Inflammatory macrophage treated with lipopolysaccharide for 1 hour (primary cell): ENCODE results near the gene PCMT1.
A peak's percentile ranks its signal among the peaks of the same experiment; 100 is the strongest.
"Not testable (repeated sequence)": the region's sequence is repeated elsewhere in the genome, so short reads cannot be mapped to it uniquely, and the experiment has no call there.

Experiments
- DNase-seq, 2 donors: peaks; one replicate each; pipeline ENCODE4 v3.0.0-alpha.2; 2020 to 2022

PCMT1 gene

DNA sequence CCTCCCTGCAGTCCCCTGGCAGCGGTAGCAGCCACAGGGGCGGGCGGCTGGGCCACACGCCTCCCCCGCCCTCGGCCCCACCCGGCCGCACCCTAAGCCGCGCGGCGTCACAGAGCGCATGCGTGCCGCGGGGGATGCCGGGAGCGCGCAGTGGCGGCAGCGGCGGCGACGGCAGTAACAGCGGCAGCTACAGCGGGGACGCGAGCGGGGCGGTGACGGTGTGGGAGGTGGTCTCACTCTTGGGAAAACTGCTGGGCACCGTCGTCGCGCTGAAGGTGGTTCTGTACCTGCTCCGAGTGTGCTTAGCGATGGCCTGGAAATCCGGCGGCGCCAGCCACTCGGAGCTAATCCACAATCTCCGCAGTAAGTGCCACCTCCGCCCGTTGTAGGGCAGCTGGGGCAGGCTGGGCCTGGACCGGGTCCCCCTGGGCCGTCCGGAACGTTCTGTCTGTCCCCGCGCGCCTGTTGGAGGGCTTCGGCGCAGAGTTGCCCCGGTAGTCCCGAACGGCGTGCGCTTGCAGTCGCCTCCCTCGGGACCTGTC, at the start of gene PCMT1:
PCMT1 (plus strand) TSS at position 148 of the 542 bp plus-strand sequence; CDS start at position 309, 161 bp downstream.
- DNase-seq, result peak; percentile 94 to 96

DNA sequence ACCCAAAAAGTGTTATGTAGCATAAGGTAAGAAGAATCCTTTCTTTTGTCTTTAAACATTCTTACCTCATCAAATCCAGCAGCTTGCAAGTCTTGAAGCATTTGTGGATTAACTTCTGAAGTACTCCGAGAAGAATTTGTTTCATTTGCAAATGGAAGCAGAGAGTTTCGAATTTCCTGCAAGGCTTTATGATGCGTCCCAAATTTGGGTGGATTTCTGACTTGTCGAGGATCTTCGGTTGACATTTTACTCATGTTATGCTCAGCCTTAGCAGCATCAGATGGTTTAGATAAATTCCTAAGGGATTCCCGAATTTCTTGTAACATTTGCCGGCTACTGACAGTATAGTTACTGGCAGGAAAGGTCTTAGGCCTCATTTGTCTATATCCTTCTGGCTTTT, 47.8 kb upstream of the PCMT1 start:
- no peak for DNase-seq

DNA sequence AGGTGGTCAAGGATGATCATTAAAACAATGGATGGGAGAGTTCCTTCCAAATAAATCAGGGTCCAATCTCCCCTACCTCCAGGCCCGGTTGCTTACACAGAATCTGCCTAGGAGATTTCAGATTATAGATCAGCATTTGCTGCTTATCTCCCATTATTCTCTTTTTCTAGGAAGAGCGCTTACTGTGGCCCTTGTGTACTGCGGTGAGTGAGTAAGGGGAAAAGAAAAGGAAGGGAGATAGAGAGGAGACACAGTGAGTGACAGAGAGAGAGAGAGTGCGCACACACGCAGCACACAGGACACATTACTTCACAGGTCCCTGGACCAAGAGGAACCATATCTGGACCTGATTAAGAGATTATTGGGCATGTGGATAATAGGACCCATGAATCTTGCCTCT, 37.8 kb upstream of the PCMT1 start:
- no peak for DNase-seq

DNA sequence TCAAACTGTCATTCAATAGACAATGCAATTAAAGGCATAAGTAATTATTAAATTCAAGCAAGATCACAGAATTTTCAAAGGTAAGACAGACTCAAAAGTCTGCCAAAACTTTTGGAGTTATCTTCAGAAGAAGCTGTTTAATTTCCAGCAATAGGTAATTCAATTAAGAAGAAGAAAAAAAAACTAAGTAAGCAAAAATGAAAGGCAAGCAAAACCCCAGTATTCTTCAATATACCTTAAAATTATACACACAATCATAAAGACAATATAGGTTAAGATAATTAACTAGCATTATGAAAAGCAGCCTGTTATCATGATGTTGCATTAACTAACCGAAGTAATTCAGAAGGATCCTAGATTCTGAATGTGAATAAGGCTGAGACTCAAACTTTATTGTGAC, 35.1 kb upstream of the PCMT1 start:
- DNase-seq, result no peak

DNA sequence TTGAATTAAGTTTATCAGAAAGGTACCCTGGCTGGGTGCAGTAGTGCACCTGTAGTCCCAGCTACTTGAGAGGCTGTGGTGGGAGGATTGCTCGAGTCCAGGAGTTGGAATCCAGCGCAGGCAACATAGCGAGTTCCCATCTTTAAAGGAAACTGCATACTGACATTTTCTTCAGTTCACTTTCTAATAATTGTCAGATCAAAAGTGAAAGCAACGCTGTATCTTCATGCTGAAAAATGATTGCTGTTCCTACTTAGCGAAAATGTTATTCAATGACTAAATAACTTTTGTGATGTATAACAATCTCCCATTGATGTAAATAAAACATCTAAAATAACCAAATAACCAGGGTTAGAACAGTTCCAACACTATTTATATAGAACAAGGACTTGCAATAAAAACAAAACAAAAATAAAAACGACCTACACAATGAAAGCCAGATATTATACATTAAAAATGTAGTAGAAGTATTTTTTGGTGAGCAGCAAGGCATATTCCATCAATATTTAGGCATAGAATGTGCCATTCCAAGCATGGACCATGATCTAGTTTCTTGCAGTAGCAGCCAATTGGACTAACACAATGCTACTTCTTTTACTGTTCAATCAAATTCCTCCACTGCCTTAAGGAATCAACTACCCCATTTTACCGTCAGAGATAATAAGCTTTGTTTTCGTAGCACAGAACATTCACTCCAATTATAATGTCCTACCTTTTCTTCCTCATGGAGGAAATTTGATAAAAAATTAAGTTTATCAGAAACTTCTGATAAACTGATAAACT, 33.2 kb upstream of the PCMT1 start:
- peak in 1 of 2 donors; percentile 26 for DNase-seq

DNA sequence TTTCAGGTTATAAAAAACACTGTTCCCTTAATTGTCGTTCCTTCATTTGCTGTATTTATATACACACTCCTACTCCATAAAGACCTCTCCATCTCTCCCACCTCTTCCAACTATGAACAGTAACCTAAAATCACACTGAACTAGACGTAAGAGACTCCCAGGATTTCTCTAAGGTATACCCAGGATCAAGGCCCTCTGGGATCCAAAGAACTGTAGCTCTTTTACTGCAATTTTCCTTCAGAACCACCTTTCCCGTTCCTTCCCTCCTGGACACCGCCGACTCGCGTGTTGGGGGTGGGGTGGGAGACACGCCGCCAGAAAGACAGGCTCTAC, 32.3 kb upstream of the PCMT1 start:
- peak in 1 of 2 donors; percentile 13 for DNase-seq

DNA sequence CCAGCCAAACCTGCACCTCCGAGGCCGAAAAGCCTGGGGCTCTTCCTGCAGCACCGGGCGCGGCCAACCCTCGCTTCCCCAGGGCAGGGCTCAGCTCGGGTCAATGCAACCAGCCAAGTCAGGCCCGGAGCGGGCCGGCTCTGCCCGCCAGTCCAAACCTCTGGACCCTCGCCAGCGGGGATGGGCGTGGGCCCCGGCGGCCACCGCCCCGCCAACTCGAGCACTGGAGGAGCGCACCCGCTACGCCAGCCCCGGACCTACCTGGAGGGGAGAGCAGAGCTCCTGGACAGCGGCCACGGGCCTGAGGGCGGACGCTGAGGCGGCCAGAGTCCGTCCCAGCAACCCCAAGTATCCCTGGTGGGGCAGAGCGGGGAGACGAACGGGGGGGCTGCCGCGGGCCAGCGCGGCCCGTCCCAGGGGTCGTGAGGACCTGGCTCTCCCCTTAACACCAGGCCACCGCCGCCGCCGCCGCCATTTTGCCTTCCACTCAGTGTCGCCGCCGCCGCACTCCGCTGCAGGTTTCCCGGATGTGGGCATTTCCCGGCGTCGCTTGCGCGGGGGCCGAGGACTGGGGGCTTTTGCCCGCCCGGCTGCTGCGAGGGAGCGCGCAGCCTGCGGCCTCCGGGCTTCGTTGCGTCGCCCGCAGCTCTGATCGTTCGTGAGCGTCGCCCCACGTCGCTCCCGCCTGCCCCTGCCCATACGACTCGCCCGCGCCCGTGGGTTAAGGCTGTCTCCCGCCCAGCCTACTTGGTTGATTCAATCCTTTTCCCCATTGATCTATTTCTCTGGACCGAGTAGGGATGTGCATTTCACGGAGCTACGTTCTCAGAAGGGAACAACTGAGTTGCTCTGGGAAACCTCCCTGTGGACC, 31.7 kb upstream of the PCMT1 start, which contains the start of gene LATS1:
LATS1 (minus strand) TSS at position 514 of the 871 bp plus-strand sequence. CDS start 15,975 bp downstream, outside the sequence.
- peak; percentile 77 to 83 for DNase-seq

DNA sequence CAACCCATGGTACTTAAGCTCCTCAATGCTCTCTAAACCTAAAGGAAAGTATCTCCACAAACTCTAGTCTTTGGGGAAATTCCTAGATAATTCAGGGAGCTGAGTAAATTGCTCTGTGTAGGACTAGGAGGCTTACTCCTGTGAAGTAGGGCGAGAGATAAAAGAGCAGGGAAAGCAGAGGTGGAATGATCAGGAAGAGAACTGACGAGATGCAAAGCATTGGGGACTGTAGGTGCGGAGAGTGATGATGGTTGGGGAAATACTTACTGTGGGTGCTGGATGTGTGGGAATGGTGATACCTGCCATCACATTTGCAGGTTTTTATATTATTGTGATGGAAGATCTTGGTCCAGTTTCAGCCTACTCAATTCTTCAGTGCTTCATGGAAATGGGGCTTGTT, 30.0 kb upstream of the PCMT1 start:
- DNase-seq, result no peak

DNA sequence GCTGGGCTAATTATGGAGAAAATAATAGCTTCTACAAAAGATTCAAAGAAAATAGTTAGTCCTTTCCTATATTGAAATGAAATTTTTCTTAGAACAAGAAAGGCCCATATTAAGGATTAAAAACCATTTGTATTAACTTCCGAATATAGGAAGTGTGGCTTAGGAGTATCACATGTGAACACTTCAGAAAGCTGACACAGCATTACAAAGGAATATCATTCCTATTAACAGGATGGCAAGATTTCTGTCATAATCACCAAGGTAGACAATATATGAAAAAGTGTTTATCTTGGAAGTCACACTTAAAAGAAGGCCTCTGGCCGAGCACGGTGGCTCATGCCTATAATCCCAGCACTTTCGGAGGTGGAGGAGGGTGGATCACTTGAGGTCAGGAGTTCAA, 26.3 kb upstream of the PCMT1 start:
- no peak for DNase-seq

DNA sequence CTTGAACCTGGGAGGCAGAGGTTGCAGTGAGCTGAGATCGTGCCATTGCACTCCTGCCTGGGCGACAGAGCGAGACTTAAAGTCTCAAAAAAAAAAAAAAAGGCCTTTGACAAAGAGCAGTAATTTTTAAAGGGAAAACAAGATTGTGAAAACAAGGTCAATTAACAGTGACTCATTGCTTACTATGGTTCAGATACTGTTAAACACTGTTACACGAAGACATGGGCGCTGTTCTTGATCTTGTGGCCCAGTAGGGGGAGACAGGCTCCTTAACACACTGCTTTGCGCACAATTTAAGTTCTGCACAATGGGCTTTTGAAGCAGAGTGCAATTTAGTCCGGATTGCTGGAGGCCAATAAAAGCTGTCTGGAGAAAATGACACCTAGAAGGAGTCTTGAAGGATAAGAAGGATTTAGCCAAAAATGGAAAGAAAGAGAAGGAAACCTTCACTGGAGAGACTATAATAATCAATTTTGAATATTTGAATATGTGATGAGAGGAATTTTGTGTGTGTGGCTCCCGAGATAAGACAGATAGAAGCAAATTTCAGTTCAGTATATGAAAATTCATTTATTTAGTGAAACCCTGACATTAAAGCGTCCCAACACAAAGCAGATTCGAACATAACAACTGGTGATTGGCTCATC, 25.6 kb upstream of the PCMT1 start:
- peak; percentile 61 to 77 for DNase-seq

DNA sequence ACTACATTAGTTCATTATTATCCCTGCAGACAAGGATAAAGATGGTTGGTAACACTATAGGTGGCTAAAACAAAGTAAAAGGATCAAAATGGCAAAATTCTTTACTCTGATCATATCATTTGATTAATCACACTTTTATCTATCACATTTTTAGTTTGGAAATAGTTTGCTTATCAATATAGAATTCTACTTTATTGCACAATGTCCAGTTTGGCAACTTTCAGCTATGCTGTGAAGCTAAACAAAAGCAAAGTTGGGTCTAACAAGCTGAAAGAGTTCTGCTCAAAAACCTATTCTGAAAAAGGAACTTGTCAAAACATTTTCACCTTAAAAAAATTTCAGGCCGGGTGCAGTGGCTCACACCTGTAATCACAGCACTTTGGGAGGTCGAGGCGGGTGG, 23.8 kb upstream of the PCMT1 start:
- DNase-seq, result no peak

DNA sequence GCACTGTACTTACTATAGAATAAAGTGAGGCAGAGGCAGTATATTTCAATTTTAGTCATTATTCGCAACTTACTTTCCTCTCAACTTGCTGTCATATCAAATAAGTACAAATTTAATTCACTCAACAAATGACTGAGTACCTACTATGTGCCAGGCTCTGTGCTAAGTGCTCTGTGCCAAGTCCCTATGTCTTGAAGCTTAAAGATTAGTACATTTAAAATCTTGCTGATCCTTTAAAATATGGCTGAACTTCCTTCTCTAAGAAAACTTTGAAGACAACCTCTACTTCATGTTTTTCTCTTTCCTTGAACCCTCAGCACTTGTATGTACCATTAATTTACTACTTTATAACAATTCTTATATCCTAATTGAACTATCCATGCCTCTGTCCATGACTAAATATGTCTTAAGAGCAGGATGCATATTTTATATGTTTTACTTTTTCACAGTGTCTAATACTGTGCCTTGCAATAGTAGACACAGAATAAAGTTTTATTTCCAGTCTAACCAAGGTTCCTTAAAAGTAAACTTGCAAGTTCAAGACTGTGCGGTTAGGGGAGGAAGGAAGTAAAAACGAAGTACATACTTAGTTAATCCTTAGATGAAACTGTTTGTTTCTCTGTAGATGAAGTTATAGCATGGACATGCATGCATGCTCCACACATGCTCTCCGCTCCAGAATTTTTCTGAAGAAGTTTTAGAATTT, 21.6 kb upstream of the PCMT1 start:
- DNase-seq, result no peak

DNA sequence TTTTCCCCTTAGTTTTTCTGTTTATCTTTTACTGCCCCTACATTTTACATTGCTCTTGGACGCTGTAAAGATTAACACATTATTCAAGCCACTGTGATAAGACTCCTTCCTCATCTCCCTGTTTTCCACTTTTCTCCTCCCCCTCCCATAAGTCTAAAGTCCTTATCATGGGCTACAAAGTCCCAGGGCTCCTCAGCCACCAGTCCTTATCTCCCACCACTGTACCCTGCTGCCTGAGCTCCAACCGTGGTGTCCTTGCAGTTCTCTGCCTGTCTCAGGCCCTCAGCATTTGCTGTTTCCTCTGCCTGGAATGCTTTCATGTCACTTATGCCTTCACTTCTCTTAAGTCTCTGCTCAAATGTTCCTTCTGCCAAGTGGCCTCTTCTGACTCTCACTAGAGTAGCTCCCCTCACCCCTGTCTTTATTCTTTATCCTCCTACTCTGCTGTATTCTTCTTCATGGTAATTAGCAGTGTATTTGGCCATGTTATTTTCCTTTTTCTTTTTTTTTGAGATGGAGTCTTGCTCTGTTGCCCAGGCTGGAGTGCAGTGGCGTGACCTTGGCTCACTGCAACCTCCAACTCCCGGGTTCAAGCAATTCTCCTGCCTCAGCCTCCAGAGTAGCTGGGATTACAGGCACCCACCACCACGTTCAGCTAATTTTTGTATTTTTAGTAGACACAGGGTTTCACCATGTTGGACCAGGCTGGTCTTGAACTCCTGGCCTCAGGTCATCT, 20.9 kb upstream of the PCMT1 start:
- DNase-seq, result no peak

DNA sequence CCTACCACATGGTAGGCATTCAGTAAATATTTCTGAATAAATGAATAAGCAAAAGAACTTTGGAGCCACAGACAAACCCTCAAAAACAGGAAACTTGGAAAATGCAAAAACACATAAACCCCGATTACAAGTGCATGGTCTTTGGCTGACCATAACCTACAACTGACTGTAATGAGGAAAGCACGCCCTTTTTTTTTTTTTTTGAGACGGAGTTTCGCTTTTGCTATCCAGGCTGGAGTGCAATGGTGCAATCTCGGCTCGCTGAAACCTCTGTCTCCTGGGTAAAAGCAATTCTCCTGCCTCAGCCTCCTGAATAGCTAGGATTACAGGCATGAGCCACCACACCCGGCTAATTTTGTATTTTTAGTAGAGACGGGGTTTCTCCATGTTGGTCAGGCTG, 19.7 kb upstream of the PCMT1 start:
- DNase-seq, result peak in 1 of 2 donors; percentile 67

DNA sequence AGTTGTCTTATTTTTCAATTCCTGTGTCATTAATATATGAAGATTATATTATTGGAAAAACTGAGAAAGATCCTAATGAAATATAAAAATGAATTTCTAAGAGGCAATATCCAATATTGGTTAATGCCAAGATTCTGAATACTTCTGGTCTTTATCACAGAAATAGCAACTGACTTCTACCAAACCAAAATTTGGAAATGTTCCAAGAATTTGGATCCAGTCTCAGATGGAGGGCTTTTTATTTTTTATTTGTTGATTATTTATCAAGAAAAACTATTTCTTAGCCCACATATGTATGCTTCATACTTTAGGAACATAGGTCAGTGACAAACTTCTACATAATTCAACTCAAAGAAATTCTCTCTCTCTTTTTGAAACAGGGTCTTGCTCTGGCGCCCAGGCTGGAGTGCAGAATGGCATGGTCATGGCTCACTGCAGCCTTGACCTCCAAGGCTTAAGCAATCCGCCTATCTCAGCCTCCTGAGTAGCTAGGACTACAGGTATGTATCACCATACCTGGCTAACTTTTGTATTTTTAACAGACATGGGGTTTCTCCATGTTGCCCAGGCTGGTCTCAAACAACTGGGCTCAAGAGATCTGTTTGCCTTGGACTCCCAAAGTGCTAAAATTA, 16.3 kb upstream of the PCMT1 start:
- DNase-seq, result no peak

DNA sequence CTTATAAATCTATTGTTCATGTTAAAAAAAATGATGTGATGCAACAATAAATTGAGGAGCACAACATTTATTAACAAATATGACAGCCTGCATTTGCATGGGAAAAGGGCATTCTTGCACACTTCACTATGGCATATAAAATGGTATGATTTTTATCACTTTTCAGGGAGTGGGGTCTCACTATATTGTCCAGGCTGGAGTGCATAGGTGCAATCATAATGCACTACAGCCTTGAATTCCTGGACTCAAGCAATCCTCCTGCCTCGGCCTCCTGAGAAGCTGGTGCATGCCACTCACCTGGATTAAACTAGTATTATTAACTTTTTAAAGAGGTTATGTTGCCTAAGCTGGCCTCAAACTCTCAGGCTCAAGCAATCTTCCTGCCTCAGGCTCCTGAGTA, 14.6 kb upstream of the PCMT1 start:
- DNase-seq, result no peak

DNA sequence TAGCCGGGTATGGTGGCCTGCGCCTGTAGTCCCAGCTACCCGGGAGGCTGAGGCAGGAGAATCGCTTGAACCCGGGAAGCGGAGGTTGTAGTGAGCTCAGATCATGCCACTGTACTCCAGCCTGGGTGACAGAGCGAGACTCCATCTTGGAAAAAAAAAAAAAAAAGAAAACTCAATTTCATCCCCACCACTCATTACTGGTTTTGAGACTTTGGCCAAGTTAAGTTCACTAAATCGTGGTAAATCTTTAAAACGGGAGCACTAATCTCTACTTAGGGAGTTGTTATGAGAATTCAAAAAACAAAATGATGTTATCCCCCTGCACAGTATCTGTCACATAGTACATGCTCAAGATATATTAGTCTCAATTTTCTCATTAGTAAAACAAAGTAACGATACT, 4.3 kb upstream of the PCMT1 start:
- DNase-seq, result not testable (repeated sequence)

DNA sequence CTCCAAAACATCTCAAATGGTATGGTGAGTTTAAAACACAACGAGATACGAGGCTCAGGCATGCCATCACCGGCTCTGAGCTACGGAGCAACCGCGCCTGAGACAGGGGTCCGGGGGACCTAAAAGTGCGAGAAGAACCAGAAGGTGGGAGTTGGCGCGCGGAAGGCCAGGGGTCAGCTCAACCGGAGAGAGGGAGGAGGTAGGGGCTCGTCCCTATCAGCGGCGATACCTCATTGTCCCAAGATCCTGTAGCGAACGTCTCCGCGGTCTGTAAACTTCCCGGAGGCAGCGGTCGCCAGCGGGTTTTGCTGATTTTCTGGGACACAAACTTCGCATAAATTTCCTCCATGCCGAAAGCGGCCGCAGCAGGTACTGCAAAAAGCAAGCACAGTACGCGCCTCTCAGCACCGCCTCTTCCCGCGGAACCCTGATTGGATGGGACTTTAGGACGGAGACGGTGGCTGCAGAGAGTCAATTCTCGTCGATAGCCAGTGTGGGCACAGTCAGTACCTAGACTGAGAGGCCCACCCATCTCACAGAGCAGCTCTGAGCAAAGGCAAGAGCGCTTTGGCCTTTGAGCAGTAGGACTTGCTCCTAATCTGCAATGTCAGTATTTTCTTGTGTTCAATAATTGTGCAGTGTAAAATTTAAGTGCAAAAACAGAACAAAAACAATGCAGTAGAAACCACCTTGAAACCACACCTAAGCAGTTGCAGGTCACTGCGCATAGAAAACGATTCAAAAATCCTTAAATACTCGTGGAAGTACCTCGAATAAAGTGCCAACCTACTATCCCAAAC, 3.2 kb upstream of the PCMT1 start, which contains the start of gene NUP43:
NUP43 (minus strand) TSS at position 383 of the 800 bp plus-strand sequence; CDS start at position 349, 34 bp downstream.
- peak; percentile 91 to 97 for DNase-seq

DNA sequence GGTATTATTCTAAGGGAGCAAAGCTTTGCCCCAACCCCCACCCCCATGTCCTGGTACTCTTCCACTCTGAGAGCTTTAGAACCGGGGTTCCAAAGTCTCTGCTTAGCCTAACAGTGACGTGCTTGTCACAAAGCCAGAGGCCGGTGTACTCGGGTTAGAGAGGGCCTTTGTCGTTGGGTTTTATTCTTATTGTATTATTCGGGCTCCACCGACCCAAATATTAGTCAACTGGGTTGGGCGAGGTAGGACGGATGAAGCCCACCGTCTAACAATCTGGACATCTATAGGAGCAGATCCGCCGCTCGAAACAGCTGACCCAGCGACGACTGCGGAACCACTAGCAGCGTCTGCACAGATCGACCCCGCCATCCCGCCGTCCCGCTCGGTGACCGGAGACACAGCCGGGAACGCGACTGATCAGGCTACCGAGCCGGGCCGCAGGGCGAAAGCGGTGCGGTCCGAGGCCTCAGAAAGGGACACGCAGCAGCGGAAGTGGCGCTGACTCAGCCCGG, 403 bp upstream of the PCMT1 start:
- not testable (repeated sequence) for DNase-seq

DNA sequence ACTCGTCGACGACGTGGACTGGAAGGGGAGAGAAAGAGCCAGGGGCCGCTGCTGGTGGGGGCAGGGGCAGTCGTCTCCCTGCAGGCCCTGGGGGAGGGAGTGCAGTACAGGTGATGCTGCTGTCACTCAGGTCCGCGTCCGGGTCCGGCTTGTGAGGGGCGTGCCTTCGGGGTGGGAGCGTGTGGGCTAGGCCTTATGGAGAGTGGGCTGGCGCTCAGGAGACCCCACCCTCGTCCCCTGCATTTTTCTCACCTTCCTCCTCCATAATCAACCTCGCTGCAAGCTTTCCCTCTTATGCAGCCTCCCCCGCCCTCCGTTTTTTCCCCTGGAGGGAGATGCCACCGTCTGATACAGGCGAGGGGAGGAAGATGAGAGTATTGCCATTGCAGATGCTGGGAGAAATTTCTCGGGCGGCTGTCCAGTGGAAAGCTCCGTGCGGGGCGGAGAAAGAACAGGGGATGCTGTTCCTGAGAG, 632 bp downstream of the PCMT1 start:
- peak; percentile 42 for DNase-seq
